ENCODE results near the gene B4GALT1. TPM values are rescaled to one million over a fixed set of nuclear protein-coding genes. Genes with fewer than 3 reads are reported as not detected.

Gene B4GALT1
- total and polyA plus RNA-seq, 2 donors (not counting 3 experiments of a cell fraction or from before 2014, with no cell fraction given) = 61.4 to 66.5 TPM

DNA sequence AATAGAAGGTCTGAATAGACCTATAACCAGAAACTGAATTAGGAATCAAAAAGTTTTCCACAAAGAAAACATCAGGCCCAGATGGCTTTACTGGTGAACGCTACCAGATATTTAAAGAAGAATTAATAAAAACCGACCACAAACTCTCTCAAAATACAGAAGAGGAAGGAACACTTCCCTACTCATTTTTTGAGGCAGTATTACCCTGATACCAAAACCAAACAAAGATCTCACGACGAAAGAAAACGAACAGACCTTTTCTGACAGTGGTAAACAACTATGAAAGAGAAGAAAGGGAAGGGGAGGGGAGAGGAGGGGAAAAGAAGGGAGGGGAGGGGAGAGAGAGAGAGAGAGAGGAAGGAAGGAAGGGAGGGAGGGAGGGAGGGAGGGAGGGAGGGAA lies 13.5 kb downstream of the B4GALT1 start:
- no peak overlapping the region for H3K27ac ChIP-seq (ENCODE audit: insufficient read depth, low read depth, low read length)
- intact Hi-C loops (cut with micrococcal nuclease) = no loop called here
- H3K9me1 ChIP-seq (replicated peaks; ENCODE audit: control insufficient read depth, extremely low read depth, insufficient read depth, low read length) = no peaks in the 10 kb centered on the region
- no peaks in the 10 kb centered on the region for H3K27me3 ChIP-seq (ENCODE audit: control insufficient read depth in 2 of 2, insufficient read depth in 2 of 2, low read length in 2 of 2)
- H3K4me2 ChIP-seq (ENCODE audit: insufficient read depth, low read length) = no peak overlapping the region
- no peaks in the 10 kb centered on the region for H3K9me3 ChIP-seq (replicated peaks; ENCODE audit: control insufficient read depth, insufficient read depth, low read length)
- H3K79me2 ChIP-seq (ENCODE audit: control insufficient read depth, insufficient read depth, low read length) = peaks cover 75% of the 10 kb centered on the region
- H3K4me1 ChIP-seq (ENCODE audit: control insufficient read depth, extremely low read depth, insufficient read depth, low read length) = peaks cover 48% of the 10 kb centered on the region
- FAIRE-seq (no peak), DNase-seq (ENCODE audit: low read depth, low spot score) (no peak)
- dilution Hi-C loops (cut with MboI; ENCODE audit: extremely low pct_ligation_motif_present, low sequenced_read_pairs) = no loop called here
- TF ChIP-seq FOS (IDR thresholded peaks at IDR 0.05; ENCODE audit: borderline replicate concordance, insufficient read depth, low read length) = no peak
- H3K4me3 ChIP-seq (replicated peaks in 1 of 3; ENCODE audit: insufficient read depth in 1 of 3, low read depth in 1 of 3, low read length in 3 of 3) = no peak overlapping the region
- no peaks in the 10 kb centered on the region for H3K36me3 ChIP-seq (ENCODE audit: control insufficient read depth in 2 of 2, extremely low read depth in 1 of 2, insufficient read depth in 2 of 2, low read length in 2 of 2)
- H3K9ac ChIP-seq (replicated peaks; ENCODE audit: extremely low read depth, insufficient read depth, low read length) = no peak overlapping the region
- ChIA-PET CTCF (no interaction called here), POLR2A (no interaction called here)
- no TSS peak for BruUV-seq (replicated peaks)
- no peak overlapping the region for H2AFZ ChIP-seq (ENCODE audit: low read depth, low read length)
- no peaks in the 10 kb centered on the region for H4K20me1 ChIP-seq (replicated peaks; ENCODE audit: control insufficient read depth, extremely low read depth, insufficient read depth, low read length)

DNA sequence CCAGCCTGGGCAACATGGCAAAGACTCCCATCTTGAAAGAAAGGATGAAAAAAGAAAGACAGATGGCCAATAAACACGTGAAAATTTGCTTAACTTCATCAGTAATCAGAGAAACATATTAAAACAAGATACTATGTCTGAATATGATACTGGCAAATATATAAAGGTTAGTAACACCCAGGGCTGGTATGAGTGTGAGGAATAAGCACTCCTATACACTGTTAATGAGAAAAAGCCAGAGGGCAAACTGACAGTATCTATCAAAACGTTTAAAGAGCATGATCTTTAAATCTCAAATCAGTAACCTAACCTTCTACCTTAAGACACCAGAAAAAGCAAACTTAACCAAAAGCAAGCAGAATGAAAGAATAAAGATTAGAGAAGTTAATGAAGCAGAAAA lies 14.1 kb downstream of the B4GALT1 start:
- H3K9me3 ChIP-seq (replicated peaks; ENCODE audit: control insufficient read depth, insufficient read depth, low read length) = no peaks in the 10 kb centered on the region
- H3K4me2 ChIP-seq (ENCODE audit: insufficient read depth, low read length) = no peak overlapping the region
- no peak overlapping the region for H3K4me3 ChIP-seq (replicated peaks in 1 of 3; ENCODE audit: insufficient read depth in 1 of 3, low read depth in 1 of 3, low read length in 3 of 3)
- dilution Hi-C loops (cut with MboI; ENCODE audit: extremely low pct_ligation_motif_present, low sequenced_read_pairs) = no loop called here
- H3K9me1 ChIP-seq (replicated peaks; ENCODE audit: control insufficient read depth, extremely low read depth, insufficient read depth, low read length) = no peaks in the 10 kb centered on the region
- TF ChIP-seq EZH2 (IDR thresholded peaks at IDR 0.05; ENCODE audit: borderline replicate concordance, low read depth, low read length, severe bottlenecking) (no peak), MAX (IDR thresholded peaks at IDR 0.05; ENCODE audit: insufficient read depth, insufficient read length) (no peak)
- no peak overlapping the region for H3K9ac ChIP-seq (replicated peaks; ENCODE audit: extremely low read depth, insufficient read depth, low read length)
- H3K4me1 ChIP-seq (ENCODE audit: control insufficient read depth, extremely low read depth, insufficient read depth, low read length) = peaks cover 48% of the 10 kb centered on the region
- no peaks in the 10 kb centered on the region for H3K36me3 ChIP-seq (ENCODE audit: control insufficient read depth in 2 of 2, extremely low read depth in 1 of 2, insufficient read depth in 2 of 2, low read length in 2 of 2)
- H3K79me2 ChIP-seq (ENCODE audit: control insufficient read depth, insufficient read depth, low read length) = peaks cover 74% of the 10 kb centered on the region
- POLR2A ChIA-PET = no interaction called here
- no peak overlapping the region for H3K27ac ChIP-seq (ENCODE audit: insufficient read depth, low read depth, low read length)
- DNase-seq (ENCODE audit: low read depth, low spot score) = no peak
- intact Hi-C loops (cut with micrococcal nuclease) = no loop called here
- no TSS peak for BruUV-seq (replicated peaks)
- FAIRE-seq = no peak
- H3K27me3 ChIP-seq (ENCODE audit: control insufficient read depth in 2 of 2, insufficient read depth in 2 of 2, low read length in 2 of 2) = no peaks in the 10 kb centered on the region
- H2AFZ ChIP-seq (ENCODE audit: low read depth, low read length) = no peak overlapping the region
- no peaks in the 10 kb centered on the region for H4K20me1 ChIP-seq (replicated peaks; ENCODE audit: control insufficient read depth, extremely low read depth, insufficient read depth, low read length)
- CTCF ChIA-PET = interaction anchor here (0.6 to 1.1 kb wide), 2 partner anchors 19 to 79 kb away, joined by 3 read pairs; no protein-coding TSS in a partner anchor

All from endothelial cell of umbilical vein (primary cell).